Measurements from ENCODE around the gene SFXN3. TPM values are rescaled to one million over a fixed set of nuclear protein-coding genes. Genes with fewer than 3 reads are reported as not detected.

SFXN3 gene
- total and polyA plus RNA-seq, 2 of the 13 experiments (the other 11 are each of a cell fraction or from before 2014, with no cell fraction given) = 16.8 to 71.5 TPM

DNA sequence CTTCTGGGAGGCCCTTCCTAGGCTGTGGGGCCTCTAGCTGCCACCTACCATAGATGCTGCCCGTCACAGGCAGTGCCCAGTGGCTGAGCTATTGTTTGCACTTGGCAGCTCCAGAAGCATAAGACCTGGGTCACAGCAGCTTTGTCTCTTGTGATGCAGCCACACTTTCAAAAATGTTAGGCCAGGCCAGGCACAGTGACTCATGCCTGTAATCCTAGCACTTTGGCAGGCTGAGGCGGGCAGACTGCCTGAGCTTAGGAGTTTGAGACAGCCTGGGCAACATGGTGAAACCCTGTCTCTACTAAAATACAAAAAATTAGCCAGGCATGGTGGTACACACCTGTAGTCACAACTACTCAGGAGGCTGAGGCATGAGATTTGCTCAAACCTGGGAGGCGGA is 21.3 kb downstream of the SFXN3 start:
- Histone ChIP-seq H3K27me3 (ENCODE audit: control insufficient read depth in 1 of 2, insufficient read depth in 2 of 2, low read length in 2 of 2) (no peaks in the 10 kb centered on the region), H3K4me2 (ENCODE audit: low read depth, low read length) (no peak overlapping the region), H3K27ac (ENCODE audit: extremely low read length, insufficient read depth, low read length) (no peak overlapping the region), H2AFZ (ENCODE audit: low read length) (no peak overlapping the region), H3K4me3 (replicated peaks in 1 of 3; ENCODE audit: insufficient read depth in 1 of 3, low read depth in 2 of 3, low read length in 3 of 3) (no peak overlapping the region), H3K79me2 (ENCODE audit: insufficient read depth, low read length) (no peaks in the 10 kb centered on the region), H4K20me1 (ENCODE audit: insufficient read depth, low read length) (no peaks in the 10 kb centered on the region), H3K36me3 (replicated peaks in 1 of 2; ENCODE audit: control insufficient read depth in 1 of 2, insufficient read depth in 2 of 2, low read length in 2 of 2) (0 out of 5 replicates have a peak, but pooled peaks cover 0 to 2% of the 10 kb centered on the region in 2 experiments), H3K9ac (ENCODE audit: insufficient read depth, low read depth, low read length) (no peak overlapping the region), H3K4me1 (ENCODE audit: insufficient read depth, low read length) (peaks cover 50% of the 10 kb centered on the region), H3K9me3 (ENCODE audit: low read length) (no peaks in the 10 kb centered on the region)
- no peak for TF ChIP-seq ISL2 (CRISPR knock-in tag; IDR thresholded peaks at IDR 0.05)
- no peak for TF ChIP-seq SAP130 (CRISPR knock-in tag; IDR thresholded peaks at IDR 0.05; ENCODE audit: low read depth)
- TF ChIP-seq RORA (CRISPR knock-in tag; IDR thresholded peaks at IDR 0.05) = no peak
- TF ChIP-seq, protein P1, sequence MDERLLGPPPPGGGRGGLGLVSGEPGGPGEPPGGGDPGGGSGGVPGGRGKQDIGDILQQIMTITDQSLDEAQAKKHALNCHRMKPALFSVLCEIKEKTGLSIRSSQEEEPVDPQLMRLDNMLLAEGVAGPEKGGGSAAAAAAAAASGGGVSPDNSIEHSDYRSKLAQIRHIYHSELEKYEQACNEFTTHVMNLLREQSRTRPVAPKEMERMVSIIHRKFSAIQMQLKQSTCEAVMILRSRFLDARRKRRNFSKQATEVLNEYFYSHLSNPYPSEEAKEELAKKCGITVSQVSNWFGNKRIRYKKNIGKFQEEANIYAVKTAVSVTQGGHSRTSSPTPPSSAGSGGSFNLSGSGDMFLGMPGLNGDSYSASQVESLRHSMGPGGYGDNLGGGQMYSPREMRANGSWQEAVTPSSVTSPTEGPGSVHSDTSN (CRISPR knock-in tag; IDR thresholded peaks at IDR 0.05) = no peak
- TF ChIP-seq, protein P2, sequence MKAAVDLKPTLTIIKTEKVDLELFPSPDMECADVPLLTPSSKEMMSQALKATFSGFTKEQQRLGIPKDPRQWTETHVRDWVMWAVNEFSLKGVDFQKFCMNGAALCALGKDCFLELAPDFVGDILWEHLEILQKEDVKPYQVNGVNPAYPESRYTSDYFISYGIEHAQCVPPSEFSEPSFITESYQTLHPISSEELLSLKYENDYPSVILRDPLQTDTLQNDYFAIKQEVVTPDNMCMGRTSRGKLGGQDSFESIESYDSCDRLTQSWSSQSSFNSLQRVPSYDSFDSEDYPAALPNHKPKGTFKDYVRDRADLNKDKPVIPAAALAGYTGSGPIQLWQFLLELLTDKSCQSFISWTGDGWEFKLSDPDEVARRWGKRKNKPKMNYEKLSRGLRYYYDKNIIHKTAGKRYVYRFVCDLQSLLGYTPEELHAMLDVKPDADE (CRISPR knock-in tag; IDR thresholded peaks at IDR 0.05) = no peak
- TF ChIP-seq, protein P3, sequence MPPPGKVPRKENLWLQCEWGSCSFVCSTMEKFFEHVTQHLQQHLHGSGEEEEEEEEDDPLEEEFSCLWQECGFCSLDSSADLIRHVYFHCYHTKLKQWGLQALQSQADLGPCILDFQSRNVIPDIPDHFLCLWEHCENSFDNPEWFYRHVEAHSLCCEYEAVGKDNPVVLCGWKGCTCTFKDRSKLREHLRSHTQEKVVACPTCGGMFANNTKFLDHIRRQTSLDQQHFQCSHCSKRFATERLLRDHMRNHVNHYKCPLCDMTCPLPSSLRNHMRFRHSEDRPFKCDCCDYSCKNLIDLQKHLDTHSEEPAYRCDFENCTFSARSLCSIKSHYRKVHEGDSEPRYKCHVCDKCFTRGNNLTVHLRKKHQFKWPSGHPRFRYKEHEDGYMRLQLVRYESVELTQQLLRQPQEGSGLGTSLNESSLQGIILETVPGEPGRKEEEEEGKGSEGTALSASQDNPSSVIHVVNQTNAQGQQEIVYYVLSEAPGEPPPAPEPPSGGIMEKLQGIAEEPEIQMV (CRISPR knock-in tag; IDR thresholded peaks at IDR 0.05; ENCODE audit: low read depth) = no peak
- no peak for FAIRE-seq
- in situ Hi-C loops (cut with HindIII; ENCODE audit: extremely low pct_ligation_motif_present, low pct_unique_long_range_greater_than_20kb) = no loop called here
- CTCF ChIA-PET (ENCODE audit: low intra/inter-chr PET ratio, low total read pairs) = no interaction called here
- intact Hi-C loops (cut with micrococcal nuclease; ENCODE audit: unreplicated experiment) = no loop called here
- 100% methylated on average over 2 of the region's 3 CpGs for WGBS (ENCODE audit: low lambda C conversion rate)
- POLR2A ChIA-PET = interaction anchor here (1.3 to 3.2 kb wide), 3 partner anchors 9 to 21 kb away, joined by 3 to 35 read pairs (median 11); partner anchors contain the start of genes KAZALD1, PDZD7 and SFXN3
- no TSS peak for BruUV-seq (replicated peaks)
- no peak for DNase-seq (ENCODE audit: low spot score)
- no peak for ATAC-seq
